ENCODE measurements around the gene PCDHGC4. TPM values are rescaled to one million over a fixed set of nuclear protein-coding genes. Genes with fewer than 3 reads are reported as not detected.

Gene PCDHGC4
- total RNA-seq, 2 experiments from 2014 or later: not detected

GRCh38 chr5:141488591-141489561 lies 4.0 kb downstream of the PCDHGC4 start, which contains the start of gene PCDHGC5:
Gene PCDHGC5, plus strand, starts transcription at chr5:141489081. Its CDS starts 160 bp downstream, at chr5:141489241.
- ChIA-PET CTCF (interaction anchor here (1.2 kb wide), 1 partner anchor 24 kb away, joined by 3 read pairs; no protein-coding TSS in a partner anchor), POLR2A (no interaction called here)

GRCh38 chr5:141489841-141490240 lies 5.0 kb downstream of the PCDHGC4 start:
- CTCF ChIA-PET: no interaction called here
- POLR2A ChIA-PET: no interaction called here

- POLR2A ChIA-PET: no interaction called here
- CTCF ChIA-PET: no interaction called here
Measured at GRCh38 chr5:141490271-141490670, 5.4 kb downstream of the PCDHGC4 start.

GRCh38 chr5:141490771-141491170 lies 5.9 kb downstream of the PCDHGC4 start:
- ChIA-PET CTCF (no interaction called here), POLR2A (no interaction called here)

- CTCF ChIA-PET: interaction anchor here (1.4 kb wide), 1 partner anchor 66 kb away, joined by 3 read pairs; no protein-coding TSS in a partner anchor
- POLR2A ChIA-PET: no interaction called here
Measured at GRCh38 chr5:141491323-141492167, 6.7 kb downstream of the PCDHGC4 start.

GRCh38 chr5:141492168-141492885 lies 7.5 kb downstream of the PCDHGC4 start:
- POLR2A ChIA-PET: no interaction called here
- CTCF ChIA-PET: interaction anchor here (0.8 to 1.7 kb wide), 3 partner anchors 20 to 80 kb away, joined by 3 to 4 read pairs (median 3); partner anchors contain the start of gene PCDHGA10

- CTCF ChIA-PET: interaction anchor here (0.6 to 1.7 kb wide), 2 partner anchors 12 to 19 kb away, joined by 4 to 5 read pairs; no protein-coding TSS in a partner anchor
- POLR2A ChIA-PET: no interaction called here
Measured at GRCh38 chr5:141493500-141494422, 8.9 kb downstream of the PCDHGC4 start.

- CTCF ChIA-PET: no interaction called here
- POLR2A ChIA-PET: no interaction called here
Measured at GRCh38 chr5:141494761-141495452, 10.1 kb downstream of the PCDHGC4 start.

- POLR2A ChIA-PET: no interaction called here
- CTCF ChIA-PET: no interaction called here
Measured at GRCh38 chr5:141495453-141495811, 10.6 kb downstream of the PCDHGC4 start.

- POLR2A ChIA-PET: no interaction called here
- CTCF ChIA-PET: no interaction called here
Measured at GRCh38 chr5:141496038-141496437, 11.2 kb downstream of the PCDHGC4 start.

- ChIA-PET POLR2A (no interaction called here), CTCF (no interaction called here)
Measured at GRCh38 chr5:141501761-141502160, 16.9 kb downstream of the PCDHGC4 start.

GRCh38 chr5:141503681-141504080 lies 18.9 kb downstream of the PCDHGC4 start:
- POLR2A ChIA-PET: no interaction called here
- CTCF ChIA-PET: no interaction called here

- ChIA-PET CTCF (interaction anchor here (1.5 kb wide), 1 partner anchor 10 kb away, joined by 3 read pairs; no protein-coding TSS in a partner anchor), POLR2A (no interaction called here)
Measured at GRCh38 chr5:141504216-141504615, 19.4 kb downstream of the PCDHGC4 start.

- CTCF ChIA-PET: interaction anchor here (0.7 kb wide), 1 partner anchor 13 kb away, joined by 5 read pairs; no protein-coding TSS in a partner anchor
- POLR2A ChIA-PET: no interaction called here
Measured at GRCh38 chr5:141506381-141507155, 21.7 kb downstream of the PCDHGC4 start.

- ChIA-PET CTCF (interaction anchor here (1.3 to 1.8 kb wide), 2 partner anchors 17 to 56 kb away, joined by 4 to 5 read pairs; no protein-coding TSS in a partner anchor), POLR2A (no interaction called here)
Measured at GRCh38 chr5:141507387-141508091, 22.7 kb downstream of the PCDHGC4 start.

GRCh38 chr5:141508440-141508797 lies 23.6 kb downstream of the PCDHGC4 start:
- CTCF ChIA-PET: interaction anchor here (1.3 to 1.8 kb wide), 2 partner anchors 16 to 56 kb away, joined by 4 to 5 read pairs; no protein-coding TSS in a partner anchor

More at GRCh38 chr5:141508440-141508797, 23.6 kb downstream of the PCDHGC4 start:
- POLR2A ChIA-PET: no interaction called here
